ENCODE measurements around the gene F2R.

- TF ChIP-seq REST (IDR thresholded peaks at IDR 0.05; ENCODE audit: unreplicated experiment) (no peak), POLR2AphosphoS5 (IDR thresholded peaks at IDR 0.05; ENCODE audit: low read depth) (no peak), CTCF (conservative IDR thresholded peaks at IDR 0.05; ENCODE audit: low read depth in 2 of 2) (no peak), STAT1 (IDR thresholded peaks at IDR 0.05; ENCODE audit: unreplicated experiment) (no peak), JUNB (IDR thresholded peaks at IDR 0.05; ENCODE audit: unreplicated experiment) (no peak), EZH2 (IDR thresholded peaks at IDR 0.05; ENCODE audit: low read depth, unreplicated experiment) (no peak)
Measured at GRCh38 chr5:76764374-76764773, 48.4 kb downstream of the F2R start.
